ENCODE measurements around the gene MAPK8IP1. TPM values are rescaled to one million over a fixed set of nuclear protein-coding genes. Genes with fewer than 3 reads are reported as not detected.

MAPK8IP1 gene
- total RNA-seq, 1 donor from 2014 or later, result 6.0 TPM

GRCh38 chr11:45935349-45936064 is 50.1 kb downstream of the MAPK8IP1 start:
- TF ChIP-seq CTCF (IDR thresholded peaks at IDR 0.05), result no peak
- Histone ChIP-seq H3K27me3 (no peaks in the 10 kb centered on the region), H3K4me1 (no peaks in the 10 kb centered on the region), H3K4me3 (no peak overlapping the region), H3K9me3 (no peaks in the 10 kb centered on the region), H3K27ac (no peak overlapping the region), H3K36me3 (peaks cover 43 to 61% of the 10 kb centered on the region in 2 donors)
- no peak for DNase-seq (ENCODE audit: low spot score in 2 of 2)
- intact Hi-C loops (cut with DNase I), result no loop called here

- Histone ChIP-seq H3K4me1 (no peaks in the 10 kb centered on the region), H3K27me3 (no peaks in the 10 kb centered on the region), H3K36me3 (peaks cover 42 to 67% of the 10 kb centered on the region in 2 donors), H3K27ac (no peak overlapping the region), H3K9me3 (no peaks in the 10 kb centered on the region), H3K4me3 (no peak overlapping the region)
- DNase-seq (ENCODE audit: low spot score in 2 of 2), result no peak
- intact Hi-C loops (cut with DNase I), result no loop called here
- TF ChIP-seq CTCF (IDR thresholded peaks at IDR 0.05), result no peak
Measured at GRCh38 chr11:45936511-45937054, 51.1 kb downstream of the MAPK8IP1 start.

GRCh38 chr11:45937916-45938315 is 52.5 kb downstream of the MAPK8IP1 start:
- Histone ChIP-seq H3K4me1 (no peaks in the 10 kb centered on the region), H3K36me3 (peaks cover 40 to 69% of the 10 kb centered on the region in 2 donors), H3K4me3 (no peak overlapping the region), H3K9me3 (no peaks in the 10 kb centered on the region), H3K27me3 (no peaks in the 10 kb centered on the region), H3K27ac (no peak overlapping the region)
- DNase-seq (ENCODE audit: low spot score in 2 of 2), result no peak
- no peak for TF ChIP-seq CTCF (IDR thresholded peaks at IDR 0.05)
- intact Hi-C loops (cut with DNase I), result no loop called here

- Histone ChIP-seq H3K27me3 (no peaks in the 10 kb centered on the region), H3K9me3 (no peaks in the 10 kb centered on the region), H3K4me3 (no peak overlapping the region), H3K4me1 (no peaks in the 10 kb centered on the region), H3K27ac (no peak overlapping the region), H3K36me3 (peaks cover 36 to 70% of the 10 kb centered on the region in 2 donors)
- no peak for DNase-seq (ENCODE audit: low spot score in 2 of 2)
- TF ChIP-seq CTCF (IDR thresholded peaks at IDR 0.05), result no peak
- intact Hi-C loops (cut with DNase I), result no loop called here
Measured at GRCh38 chr11:45939836-45940235, 54.4 kb downstream of the MAPK8IP1 start.

- H3K27ac ChIP-seq, result no peak overlapping the region
Measured at GRCh38 chr11:45941285-45941684, 55.8 kb downstream of the MAPK8IP1 start.

More at GRCh38 chr11:45941285-45941684, 55.8 kb downstream of the MAPK8IP1 start:
- H3K36me3 ChIP-seq, result peaks cover 37 to 70% of the 10 kb centered on the region in 2 donors
- TF ChIP-seq CTCF (IDR thresholded peaks at IDR 0.05), result no peak
- DNase-seq (ENCODE audit: low spot score in 2 of 2), result no peak
- no peaks in the 10 kb centered on the region for H3K9me3 ChIP-seq
- H3K27me3 ChIP-seq, result no peaks in the 10 kb centered on the region
- H3K4me3 ChIP-seq, result no peak overlapping the region
- intact Hi-C loops (cut with DNase I), result no loop called here
- H3K4me1 ChIP-seq, result no peaks in the 10 kb centered on the region
